Measurements from ENCODE around the gene A2ML1.
"Not testable (repeated sequence)": the region's sequence is repeated elsewhere in the genome, so short reads cannot be mapped to it uniquely, and the experiment has no call there.

A2ML1 gene

GRCh38 chr12:8859448-8859847 lies 37.0 kb downstream of the A2ML1 start:
- DNase-seq, result not testable (repeated sequence)

GRCh38 chr12:8860165-8860961 lies 37.9 kb downstream of the A2ML1 start:
- DNase-seq, result peak; percentile 40

GRCh38 chr12:8866429-8866828 lies 44.0 kb downstream of the A2ML1 start:
- DNase-seq, result no peak

GRCh38 chr12:8867009-8867408 lies 44.6 kb downstream of the A2ML1 start:
- no peak for DNase-seq

GRCh38 chr12:8867786-8868185 lies 45.4 kb downstream of the A2ML1 start:
- no peak for DNase-seq

- no peak for DNase-seq
Measured at GRCh38 chr12:8870586-8870985, 48.2 kb downstream of the A2ML1 start.

- DNase-seq, result no peak
Measured at GRCh38 chr12:8871068-8871467, 48.6 kb downstream of the A2ML1 start.

GRCh38 chr12:8876887-8877286 lies 54.5 kb downstream of the A2ML1 start:
- DNase-seq, result no peak

GRCh38 chr12:8886502-8887284 lies 64.3 kb downstream of the A2ML1 start:
- no peak for DNase-seq

- DNase-seq, result no peak
Measured at GRCh38 chr12:8887285-8887715, 64.9 kb downstream of the A2ML1 start.

- peak; percentile 69 for DNase-seq
Measured at GRCh38 chr12:8890313-8891085, 68.1 kb downstream of the A2ML1 start.

GRCh38 chr12:8891976-8892375 lies 69.6 kb downstream of the A2ML1 start:
- no peak for DNase-seq

- no peak for DNase-seq
Measured at GRCh38 chr12:8894378-8894777, 72.0 kb downstream of the A2ML1 start.

GRCh38 chr12:8894986-8895385 lies 72.6 kb downstream of the A2ML1 start:
- DNase-seq, result no peak

GRCh38 chr12:8897081-8897480 lies 74.7 kb downstream of the A2ML1 start:
- DNase-seq, result no peak

GRCh38 chr12:8899830-8900229 lies 77.4 kb downstream of the A2ML1 start:
- no peak for DNase-seq

GRCh38 chr12:8902703-8903102 lies 80.3 kb downstream of the A2ML1 start:
- not testable (repeated sequence) for DNase-seq

- DNase-seq, result no peak
Measured at GRCh38 chr12:8903646-8904045, 81.2 kb downstream of the A2ML1 start.

GRCh38 chr12:8904665-8905064 lies 82.2 kb downstream of the A2ML1 start:
- no peak for DNase-seq

- DNase-seq, result no peak
Measured at GRCh38 chr12:8905546-8905945, 83.1 kb downstream of the A2ML1 start.

GRCh38 chr12:8906266-8907180 lies 84.1 kb downstream of the A2ML1 start:
- peak; percentile 22 for DNase-seq

GRCh38 chr12:8907513-8907912 lies 85.1 kb downstream of the A2ML1 start:
- DNase-seq, result no peak

Data from right hindlimb (tissue), 1 donor.